Activated CD4-positive, alpha-beta T cell treated with anti-CD3 and anti-CD28 coated beads, Interleukin-2, amount 50 U/mL, for 1 hour (primary cell): ENCODE measurements around the gene LRRK1.

Source experiments
- DNase-seq: peaks from one replicate; pipeline ENCODE4 v3.0.0-alpha.2; 2020

The LRRK1 gene

GRCh38 chr15:100893261-100893963, 25.7 kb upstream of the LRRK1 start:
- no peak for DNase-seq

GRCh38 chr15:100893964-100894295, 25.2 kb upstream of the LRRK1 start:
- DNase-seq, result no peak

GRCh38 chr15:100895721-100896120, 23.4 kb upstream of the LRRK1 start:
- no peak for DNase-seq

GRCh38 chr15:100897221-100898151, 21.7 kb upstream of the LRRK1 start:
- no peak for DNase-seq

- DNase-seq, result no peak
Observed at GRCh38 chr15:100898152-100898490, 21.0 kb upstream of the LRRK1 start.

GRCh38 chr15:100898661-100899462, 20.3 kb upstream of the LRRK1 start:
- no peak for DNase-seq

GRCh38 chr15:100899601-100900000, 19.6 kb upstream of the LRRK1 start:
- no peak for DNase-seq

- DNase-seq, result no peak
Observed at GRCh38 chr15:100900136-100900794, 18.9 kb upstream of the LRRK1 start.

- DNase-seq, result no peak
Observed at GRCh38 chr15:100900795-100901169, 18.4 kb upstream of the LRRK1 start.

- DNase-seq, result no peak
Observed at GRCh38 chr15:100901296-100901695, 17.9 kb upstream of the LRRK1 start.

GRCh38 chr15:100901702-100902435, 17.3 kb upstream of the LRRK1 start:
- no peak for DNase-seq

- DNase-seq, result no peak
Observed at GRCh38 chr15:100902436-100903167, 16.6 kb upstream of the LRRK1 start.

- no peak for DNase-seq
Observed at GRCh38 chr15:100903168-100903554, 16.0 kb upstream of the LRRK1 start.

- no peak for DNase-seq
Observed at GRCh38 chr15:100905850-100906249, 13.3 kb upstream of the LRRK1 start.

GRCh38 chr15:100908466-100908865, 10.7 kb upstream of the LRRK1 start:
- no peak for DNase-seq

- DNase-seq, result no peak
Observed at GRCh38 chr15:100909565-100909964, 9.6 kb upstream of the LRRK1 start.

GRCh38 chr15:100909989-100910955, 8.9 kb upstream of the LRRK1 start:
- no peak for DNase-seq

- no peak for DNase-seq
Observed at GRCh38 chr15:100911086-100911485, 8.1 kb upstream of the LRRK1 start.

- no peak for DNase-seq
Observed at GRCh38 chr15:100913961-100914360, 5.2 kb upstream of the LRRK1 start.

- no peak for DNase-seq
Observed at GRCh38 chr15:100914876-100915275, 4.3 kb upstream of the LRRK1 start.
